Myometrial cell (primary cell): ENCODE results near the gene SLC2A11. TPM values are rescaled to one million over a fixed set of nuclear protein-coding genes. Genes with fewer than 3 reads are reported as not detected.

Source experiments
- total RNA-seq: library from RNA; depleted of rRNA; stranded (reverse); fragments of >200 nt; gene quantifications from 2 replicates; pipeline ENCODE4 v1.2.3, GENCODE V29; 2015

The SLC2A11 gene
- total RNA-seq, result 6.9 and 11.2 TPM in 2 replicates

GRCh38 chr22:23857606-23858483 lies at the start of gene SLC2A11:
TSS of gene SLC2A11 (plus strand) at chr22:23857875. CDS start at chr22:23858000, 125 bp downstream.

GRCh38 chr22:23838681-23839468 lies 18.8 kb upstream of the SLC2A11 start, which contains the start of gene DERL3:
TSS of gene DERL3 (minus strand) at chr22:23839006. CDS start at chr22:23838987, 19 bp downstream.

GRCh38 chr22:23893945-23894709 lies 36.5 kb downstream of the SLC2A11 start, which contains the start of gene MIF:
TSS of gene MIF (plus strand) at chr22:23894383. CDS start at chr22:23894475, 92 bp downstream.

Other genes starting within 250 kb of the SLC2A11 start
- not detected in 2 replicates for gene DRICH1, start 225.6 kb upstream of the SLC2A11 start, total RNA-seq
- gene RGL4, start 166.9 kb upstream of the SLC2A11 start, total RNA-seq, result not detected in 2 replicates
- 2.7 and 2.9 TPM in 2 replicates for gene ZNF70, start 106.8 kb upstream of the SLC2A11 start, total RNA-seq
- not detected in 2 replicates for gene VPREB3, start 103.5 kb upstream of the SLC2A11 start, total RNA-seq
- gene C22orf15, start 94.9 kb upstream of the SLC2A11 start, total RNA-seq, result 1.1 and 1.2 TPM in 2 replicates
- 1.9 and 2.3 TPM in 2 replicates for gene CHCHD10, start 89.9 kb upstream of the SLC2A11 start, total RNA-seq
- gene MMP11, start 85.0 kb upstream of the SLC2A11 start, total RNA-seq, result 7.4 and 11.2 TPM in 2 replicates
- gene SMARCB1, start 70.9 kb upstream of the SLC2A11 start, total RNA-seq, result 121 and 151 TPM in 2 replicates
- 2.3 TPM in 1 of 2 replicates, not detected in the other for gene DERL3, start 18.9 kb upstream of the SLC2A11 start, total RNA-seq
- 473 and 481 TPM in 2 replicates for gene MIF, start 36.5 kb downstream of the SLC2A11 start, total RNA-seq
- gene GSTT2B, start 103.3 kb downstream of the SLC2A11 start, total RNA-seq, result 1.8 and 2.6 TPM in 2 replicates
- gene DDTL, start 109.0 kb downstream of the SLC2A11 start, total RNA-seq, result not detected in 2 replicates
- 93.4 and 103 TPM in 2 replicates for gene DDT, start 116.6 kb downstream of the SLC2A11 start, total RNA-seq
- 1.2 TPM in 1 of 2 replicates, not detected in the other for gene GSTT2, start 122.3 kb downstream of the SLC2A11 start, total RNA-seq
- gene GSTT4, start 147.6 kb downstream of the SLC2A11 start, total RNA-seq, result not detected in 2 replicates
- gene CABIN1, start 153.4 kb downstream of the SLC2A11 start, total RNA-seq, result 31.0 and 53.6 TPM in 2 replicates